Measurements from ENCODE around the gene SEMA5B. TPM values are rescaled to one million over a fixed set of nuclear protein-coding genes. Genes with fewer than 3 reads are reported as not detected.
A peak's percentile ranks its signal among the peaks of the same experiment; 100 is the strongest.

The SEMA5B gene
- polyA plus RNA-seq, 1 of the 3 experiments (the other 2 are of a cell fraction), result 0.43 TPM

DNA sequence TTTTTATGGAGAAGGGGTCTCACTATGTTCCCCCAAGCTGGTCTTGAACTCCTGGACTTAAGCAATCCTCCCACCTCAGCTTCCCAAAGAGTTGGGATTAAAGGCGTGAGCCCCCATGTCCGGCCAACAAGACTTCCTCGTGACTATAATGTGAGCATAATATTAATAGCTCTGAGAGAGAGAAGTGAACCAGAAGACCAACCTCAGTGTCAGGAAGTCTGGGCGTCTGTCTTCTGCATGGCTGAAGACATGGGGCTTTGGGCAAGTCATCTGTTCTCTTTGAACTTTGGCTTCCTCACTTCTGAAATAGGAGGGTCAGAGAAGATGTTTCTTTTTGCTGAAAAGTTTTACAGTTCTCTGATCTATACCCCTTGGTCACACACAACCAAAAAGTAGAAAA is 140.6 kb downstream of the SEMA5B start:
- ChIA-PET CTCF (interaction anchor here (1.1 to 2.2 kb wide), 3 partner anchors 15 to 56 kb away, joined by 4 to 11 read pairs (median 6); no protein-coding TSS in a partner anchor), POLR2A (no interaction called here)
- Histone ChIP-seq H3K9ac (no peak overlapping the region), H3K9me2 (no peaks in the 10 kb centered on the region), H3K4me1 (ENCODE audit: control insufficient read depth in 1 of 2, insufficient read depth in 2 of 2, low read depth in 1 of 2, low read length in 1 of 2) (peaks cover 0 to 11% of the 10 kb centered on the region in 2 experiments; a peak in 1 of 4 replicates), H3F3A (replicated peaks; ENCODE audit: insufficient read depth) (no peaks in the 10 kb centered on the region), H4K20me1 (ENCODE audit: insufficient read depth) (no peaks in the 10 kb centered on the region), H2AFZ (ENCODE audit: low read depth) (no peak overlapping the region), H3K79me2 (ENCODE audit: insufficient read depth) (no peaks in the 10 kb centered on the region), H3K9me3 (no peaks in the 10 kb centered on the region), H3K4me2 (no peak overlapping the region), H3K36me3 (replicated peaks in 1 of 2; ENCODE audit: control insufficient read depth in 1 of 2, insufficient read depth in 2 of 2, low read length in 1 of 2) (no peaks in the 10 kb centered on the region), H3K27me3 (ENCODE audit: insufficient read depth) (no peaks in the 10 kb centered on the region), H3K4me3 (ENCODE audit: low read depth in 2 of 2, low read length in 1 of 2) (no peak overlapping the region), H3K27ac (ENCODE audit: low read depth in 2 of 2, low read length in 1 of 2) (no peak overlapping the region)
- DNase-seq, result no peak
- 94% methylated on average over 4 of the region's 4 CpGs for WGBS (ENCODE audit: low lambda C conversion rate)
- TF ChIP-seq SMC3 (IDR thresholded peaks at IDR 0.05; ENCODE audit: low read depth, low read length) (no peak), RAD21 (IDR thresholded peaks at IDR 0.05; ENCODE audit: low read length) (no peak), JUND (IDR thresholded peaks at IDR 0.05) (no peak), ELF1 (IDR thresholded peaks at IDR 0.05) (no peak), FOSL2 (IDR thresholded peaks at IDR 0.05; ENCODE audit: borderline replicate concordance, low read depth) (no peak), TEAD4 (IDR thresholded peaks at IDR 0.05; ENCODE audit: borderline replicate concordance, insufficient read depth) (no peak), FOXJ3 (CRISPR knock-in tag; IDR thresholded peaks at IDR 0.05) (no peak), EZH2phosphoT487 (IDR thresholded peaks at IDR 0.05; ENCODE audit: borderline replicate concordance, low read depth) (no peak), NRF1 (IDR thresholded peaks at IDR 0.05; ENCODE audit: low read depth, low read length) (no peak), CHD2 (IDR thresholded peaks at IDR 0.05; ENCODE audit: low read length, partially characterized antibody) (no peak), RCOR1 (IDR thresholded peaks at IDR 0.05; ENCODE audit: low read length) (no peak)
- TF ChIP-seq, protein P1, sequence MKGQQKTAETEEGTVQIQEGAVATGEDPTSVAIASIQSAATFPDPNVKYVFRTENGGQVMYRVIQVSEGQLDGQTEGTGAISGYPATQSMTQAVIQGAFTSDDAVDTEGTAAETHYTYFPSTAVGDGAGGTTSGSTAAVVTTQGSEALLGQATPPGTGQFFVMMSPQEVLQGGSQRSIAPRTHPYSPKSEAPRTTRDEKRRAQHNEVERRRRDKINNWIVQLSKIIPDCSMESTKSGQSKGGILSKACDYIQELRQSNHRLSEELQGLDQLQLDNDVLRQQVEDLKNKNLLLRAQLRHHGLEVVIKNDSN (IDR thresholded peaks at IDR 0.05; ENCODE audit: borderline replicate concordance, low read depth), result no peak
- TF ChIP-seq, protein P2, sequence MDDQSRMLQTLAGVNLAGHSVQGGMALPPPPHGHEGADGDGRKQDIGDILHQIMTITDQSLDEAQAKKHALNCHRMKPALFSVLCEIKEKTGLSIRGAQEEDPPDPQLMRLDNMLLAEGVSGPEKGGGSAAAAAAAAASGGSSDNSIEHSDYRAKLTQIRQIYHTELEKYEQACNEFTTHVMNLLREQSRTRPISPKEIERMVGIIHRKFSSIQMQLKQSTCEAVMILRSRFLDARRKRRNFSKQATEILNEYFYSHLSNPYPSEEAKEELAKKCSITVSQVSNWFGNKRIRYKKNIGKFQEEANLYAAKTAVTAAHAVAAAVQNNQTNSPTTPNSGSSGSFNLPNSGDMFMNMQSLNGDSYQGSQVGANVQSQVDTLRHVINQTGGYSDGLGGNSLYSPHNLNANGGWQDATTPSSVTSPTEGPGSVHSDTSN (IDR thresholded peaks at IDR 0.05), result no peak

DNA sequence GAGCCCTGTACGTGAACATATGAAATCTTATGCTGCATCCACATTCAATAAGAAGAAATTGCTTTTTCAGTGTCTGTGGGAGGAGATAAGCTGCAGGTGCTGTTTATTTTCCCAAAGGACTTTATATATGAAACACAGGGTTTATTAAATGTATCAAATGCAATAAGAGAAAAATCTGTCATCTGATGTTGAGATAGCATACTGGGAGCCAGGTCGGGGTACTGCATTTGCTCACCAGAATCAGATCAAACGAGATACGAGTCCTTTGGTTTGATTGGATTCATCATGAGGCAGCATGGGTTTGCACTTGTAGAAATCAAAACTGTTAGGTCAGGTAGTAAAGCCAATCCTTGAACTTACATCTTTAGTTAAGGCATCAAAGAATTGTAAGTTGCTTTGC is 141.3 kb downstream of the SEMA5B start:
- DNase-seq, result no peak
- H3K27me3 ChIP-seq (ENCODE audit: insufficient read depth), result no peaks in the 10 kb centered on the region
- H3F3A ChIP-seq (replicated peaks; ENCODE audit: insufficient read depth), result no peaks in the 10 kb centered on the region
- no peaks in the 10 kb centered on the region for H3K36me3 ChIP-seq (replicated peaks in 1 of 2; ENCODE audit: control insufficient read depth in 1 of 2, insufficient read depth in 2 of 2, low read length in 1 of 2)
- ChIA-PET CTCF (interaction anchor here (1.0 to 2.2 kb wide), 4 partner anchors 16 to 131 kb away, joined by 3 to 11 read pairs (median 5); no protein-coding TSS in a partner anchor), POLR2A (no interaction called here)
- H3K9ac ChIP-seq, result no peak overlapping the region
- H2AFZ ChIP-seq (ENCODE audit: low read depth), result no peak overlapping the region
- H3K4me1 ChIP-seq (ENCODE audit: control insufficient read depth in 1 of 2, insufficient read depth in 2 of 2, low read depth in 1 of 2, low read length in 1 of 2), result peaks cover 0 to 11% of the 10 kb centered on the region in 2 experiments; a peak in 1 of 4 replicates
- no peak overlapping the region for H3K4me3 ChIP-seq (ENCODE audit: low read depth in 2 of 2, low read length in 1 of 2)
- TF ChIP-seq NRF1 (IDR thresholded peaks at IDR 0.05; ENCODE audit: low read depth, low read length), result no peak
- TF ChIP-seq GATA2 (CRISPR knock-in tag; IDR thresholded peaks at IDR 0.05), result peak; percentile 48; the same call in 1 of the 2 replicates
- no peak for TF ChIP-seq TCF12 (IDR thresholded peaks at IDR 0.05)
- no peak for TF ChIP-seq FOXM1 (IDR thresholded peaks at IDR 0.05; ENCODE audit: low read depth)
- TF ChIP-seq EP300 (IDR thresholded peaks at IDR 0.05; ENCODE audit: borderline replicate concordance in 1 of 2, low read depth in 1 of 2, low read length in 1 of 2), result no peak
- no peak for TF ChIP-seq JUND (IDR thresholded peaks at IDR 0.05)
- 86% methylated on average over 4 of the region's 4 CpGs for WGBS (ENCODE audit: low lambda C conversion rate)
- no peaks in the 10 kb centered on the region for H3K9me2 ChIP-seq
- no peaks in the 10 kb centered on the region for H3K79me2 ChIP-seq (ENCODE audit: insufficient read depth)
- H3K27ac ChIP-seq (ENCODE audit: low read depth in 2 of 2, low read length in 1 of 2), result no peak overlapping the region
- no peak overlapping the region for H3K4me2 ChIP-seq
- H3K9me3 ChIP-seq, result no peaks in the 10 kb centered on the region
- no peaks in the 10 kb centered on the region for H4K20me1 ChIP-seq (ENCODE audit: insufficient read depth)
